HEK293T (cell line): ENCODE data around the gene COLEC11.

ENCODE experiments used
- ARNT ChIP-seq: fragments of 450-650 bp; IDR thresholded peaks from 2 replicates; pipeline ENCODE4 v1.6.1; 2017; ENCODE audit warnings: mild to moderate bottlenecking
- BHLHE40 ChIP-seq: fragments of 450-650 bp; IDR thresholded peaks from 2 replicates; pipeline ENCODE4 v1.6.1; 2016; ENCODE audit warnings: mild to moderate bottlenecking, moderate library complexity, borderline replicate concordance
- FOXA1 ChIP-seq: fragments of 450-650 bp; IDR thresholded peaks from 2 replicates; pipeline ENCODE4 v1.6.1; 2016; ENCODE audit warnings: mild to moderate bottlenecking
- FOXM1 ChIP-seq: fragments of 450-650 bp; IDR thresholded peaks from 2 replicates; pipeline ENCODE4 v1.6.1; 2017; ENCODE audit warnings: mild to moderate bottlenecking, borderline replicate concordance
- HDGF ChIP-seq: fragments of 450-650 bp; IDR thresholded peaks from 2 replicates; pipeline ENCODE4 v1.6.1; 2017; ENCODE audit warnings: antibody characterized with exemption, borderline replicate concordance
- L3MBTL2 ChIP-seq: fragments of 450-650 bp; conservative IDR thresholded peaks from 2 replicates; pipeline ENCODE4 v1.6.1; 2016; ENCODE audit warnings: mild to moderate bottlenecking
- LEF1 ChIP-seq: fragments of 450-650 bp; IDR thresholded peaks from 2 replicates; pipeline ENCODE4 v1.6.1; 2017; ENCODE audit warnings: mild to moderate bottlenecking, borderline replicate concordance
- NFRKB ChIP-seq: fragments of 450-650 bp; IDR thresholded peaks from 2 replicates; pipeline ENCODE4 v1.6.1; 2016; ENCODE audit warnings: mild to moderate bottlenecking, moderate library complexity
- SP1 ChIP-seq: fragments of 450-650 bp; IDR thresholded peaks from 2 replicates; pipeline ENCODE4 v1.6.1; 2017
- TARDBP ChIP-seq: fragments of 450-650 bp; IDR thresholded peaks from 2 replicates; pipeline ENCODE4 v1.6.1; 2016
- ZNF384 ChIP-seq: fragments of 450-650 bp; IDR thresholded peaks from 2 replicates; pipeline ENCODE4 v1.6.1; 2016
- TF ChIP-seq, protein P1 (sequence below): fragments of 450-650 bp; IDR thresholded peaks from 2 replicates; pipeline ENCODE4 v1.6.1; 2016

DNA sequence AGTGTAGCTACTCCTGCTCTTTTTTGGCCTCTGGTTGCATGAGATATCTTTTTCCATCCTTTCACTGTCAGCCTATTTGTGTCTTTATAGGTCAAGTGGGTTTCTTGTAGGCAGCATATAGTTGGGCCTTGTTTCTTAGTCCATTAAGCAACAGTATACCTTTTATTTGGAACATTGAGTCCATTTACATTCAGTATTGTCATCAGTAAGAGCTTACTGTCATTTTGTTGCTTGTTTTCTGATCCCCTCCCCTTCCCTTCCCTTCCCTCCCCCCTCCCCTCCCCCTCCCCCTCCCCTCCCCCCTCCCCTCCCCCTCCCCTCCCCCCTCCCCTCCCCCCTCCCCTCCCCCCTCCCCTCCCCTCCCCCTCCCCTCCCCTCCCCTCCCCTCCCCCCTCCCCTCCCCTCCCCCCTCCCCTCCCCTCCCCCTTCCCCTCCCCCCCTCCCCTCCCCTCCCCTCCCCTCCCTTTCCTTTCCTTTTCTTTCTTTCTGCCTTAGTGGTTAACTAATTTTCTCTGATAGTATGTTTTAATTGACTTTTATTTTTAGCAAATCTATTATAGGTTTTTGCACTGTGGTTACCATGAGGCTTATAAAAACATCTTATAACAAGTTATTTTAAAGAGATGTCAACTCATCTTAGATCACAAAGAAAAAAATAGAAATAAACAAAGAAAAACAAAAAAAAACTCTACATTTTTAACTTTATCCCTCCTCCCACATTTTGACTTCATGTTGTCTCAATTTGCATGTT is 95.3 kb downstream of the COLEC11 start:
- TF ChIP-seq BHLHE40 (no peak), FOXA1 (no peak), FOXM1 (no peak), NFRKB (no peak), TARDBP (no peak), ZNF384 (no peak), L3MBTL2 (no peak), HDGF (no peak), LEF1 (no peak), ARNT (no peak), SP1 (no peak)
- TF ChIP-seq, protein P1, sequence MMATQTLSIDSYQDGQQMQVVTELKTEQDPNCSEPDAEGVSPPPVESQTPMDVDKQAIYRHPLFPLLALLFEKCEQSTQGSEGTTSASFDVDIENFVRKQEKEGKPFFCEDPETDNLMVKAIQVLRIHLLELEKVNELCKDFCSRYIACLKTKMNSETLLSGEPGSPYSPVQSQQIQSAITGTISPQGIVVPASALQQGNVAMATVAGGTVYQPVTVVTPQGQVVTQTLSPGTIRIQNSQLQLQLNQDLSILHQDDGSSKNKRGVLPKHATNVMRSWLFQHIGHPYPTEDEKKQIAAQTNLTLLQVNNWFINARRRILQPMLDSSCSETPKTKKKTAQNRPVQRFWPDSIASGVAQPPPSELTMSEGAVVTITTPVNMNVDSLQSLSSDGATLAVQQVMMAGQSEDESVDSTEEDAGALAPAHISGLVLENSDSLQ, result no peak
